Gastrocnemius medialis (tissue), 4 donors: ENCODE data around the gene PHACTR1.

Source experiments
- POLR2A ChIP-seq, 2 donors: fragments of 450-650 bp; IDR thresholded peaks; one replicate each; pipeline ENCODE4 v1.6.1; 2017; ENCODE audit warnings: antibody characterized with exemption in 2 of 2, mild to moderate bottlenecking in 2 of 2, moderate library complexity in 2 of 2
- TF ChIP-seq, protein P1 (sequence below), 5 experiments: fragments of 450-650 bp in 3 of 5; fragments of 200-600 bp in 2 of 5; sonication (generic) in 2 of 5; IDR thresholded peaks in 4 of 5; conservative IDR thresholded peaks in 1 of 5; 1 replicate in 4 of 5; 2 replicates in 1 of 5; pipeline ENCODE4 v1.5.1; 2016 to 2019; ENCODE audit warnings: antibody characterized with exemption in 5 of 5, mild to moderate bottlenecking in 3 of 5, moderate library complexity in 3 of 5

DNA sequence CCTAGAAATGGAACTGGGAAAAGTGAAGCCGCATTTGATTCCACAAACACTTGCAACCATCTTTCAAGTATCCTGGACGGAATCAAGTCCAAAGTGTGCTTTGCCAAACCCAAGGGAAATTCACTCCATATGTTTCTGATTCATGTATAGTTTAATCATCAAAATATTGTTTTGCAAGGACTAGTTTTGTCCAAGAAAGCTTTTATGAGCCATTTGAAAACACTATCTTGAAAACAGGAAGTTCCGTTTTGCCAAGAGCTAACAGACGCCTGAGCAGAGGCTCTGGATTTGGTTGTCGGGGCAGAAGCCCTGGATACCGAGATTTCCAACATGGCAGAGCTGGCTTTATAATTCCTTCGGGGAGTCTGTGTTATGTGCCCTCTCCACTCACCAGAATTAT, 251.1 kb downstream of the PHACTR1 start:
- TF ChIP-seq, protein P1, sequence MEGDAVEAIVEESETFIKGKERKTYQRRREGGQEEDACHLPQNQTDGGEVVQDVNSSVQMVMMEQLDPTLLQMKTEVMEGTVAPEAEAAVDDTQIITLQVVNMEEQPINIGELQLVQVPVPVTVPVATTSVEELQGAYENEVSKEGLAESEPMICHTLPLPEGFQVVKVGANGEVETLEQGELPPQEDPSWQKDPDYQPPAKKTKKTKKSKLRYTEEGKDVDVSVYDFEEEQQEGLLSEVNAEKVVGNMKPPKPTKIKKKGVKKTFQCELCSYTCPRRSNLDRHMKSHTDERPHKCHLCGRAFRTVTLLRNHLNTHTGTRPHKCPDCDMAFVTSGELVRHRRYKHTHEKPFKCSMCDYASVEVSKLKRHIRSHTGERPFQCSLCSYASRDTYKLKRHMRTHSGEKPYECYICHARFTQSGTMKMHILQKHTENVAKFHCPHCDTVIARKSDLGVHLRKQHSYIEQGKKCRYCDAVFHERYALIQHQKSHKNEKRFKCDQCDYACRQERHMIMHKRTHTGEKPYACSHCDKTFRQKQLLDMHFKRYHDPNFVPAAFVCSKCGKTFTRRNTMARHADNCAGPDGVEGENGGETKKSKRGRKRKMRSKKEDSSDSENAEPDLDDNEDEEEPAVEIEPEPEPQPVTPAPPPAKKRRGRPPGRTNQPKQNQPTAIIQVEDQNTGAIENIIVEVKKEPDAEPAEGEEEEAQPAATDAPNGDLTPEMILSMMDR (IDR thresholded peaks at IDR 0.05 in 4 of 5, conservative IDR thresholded peaks at IDR 0.05 in 1 of 5) = no peak
- no peak for TF ChIP-seq POLR2A (IDR thresholded peaks at IDR 0.05)
